GM12878 (cell line): Measurements from ENCODE around the gene PPP1R1B. TPM values are rescaled to one million over a fixed set of nuclear protein-coding genes. Genes with fewer than 3 reads are reported as not detected.

Experiments
- ATAC-seq: fragments of 200-7000 bp; cut with Tn5 transposase; 3 replicates; pipeline ENCODE4 v1.9.1; 2020; ENCODE audit warnings: mild to moderate bottlenecking, moderate library complexity
- BruUV-seq: library from RNA; stranded (reverse); fragments of 400-500 nt; replicated peaks from 2 replicates; lab custom pipeline; 2021; lab: Mats Ljungman, UMichigan
- CTCF ChIA-PET: fragments of 300-600 bp; sonication (Branson Sonifier 250); formaldehyde crosslinking; extraction: SDS; loops from one replicate; lab custom pipeline; 2021; ENCODE audit warnings: inconsistent platforms; lab: Yijun Ruan, JAX
- POLR2A ChIA-PET: fragments of 350-600 bp; formaldehyde crosslinking; extraction: SDS; loops from one replicate; lab custom pipeline; 2021; ENCODE audit warnings: inconsistent platforms; lab: Charles Lee
- RAD21 ChIA-PET: fragments of 300-600 bp; sonication (Branson Sonifier 250); formaldehyde crosslinking; loops from one replicate; lab custom pipeline; 2023; ENCODE audit warnings: antibody characterized with exemption; ENCODE audit not compliant: unreplicated experiment; lab: Charles Lee
- SMC1A ChIA-PET: fragments of 300-600 bp; sonication (Branson Sonifier 250); formaldehyde crosslinking; loops from one replicate; lab custom pipeline; 2023; ENCODE audit not compliant: unreplicated experiment, uncharacterized antibody; lab: Charles Lee
- DNase-seq: peaks from one replicate; pipeline ENCODE4 v3.0.0-alpha.2; 2011; ENCODE audit warnings: low read depth, low spot score
- FAIRE-seq: peaks from 3 replicates; lab custom pipeline; 2011; peaks lifted over from hg19 to GRCh38; lab: Jason Lieb, UNC
- H2AFZ ChIP-seq: 2 replicates; pipeline ENCODE4 v1.6.0; 2011; ENCODE audit warnings: low read depth, low read length, control low read depth; ENCODE audit not compliant: control insufficient read depth
- H3K27ac ChIP-seq: 2 replicates; pipeline ENCODE4 v1.5.1; 2011; ENCODE audit warnings: control low read depth; ENCODE audit not compliant: control insufficient read depth, insufficient read depth
- H3K27me3 ChIP-seq, 2 experiments: replicated peaks in 1 of 2; 2 replicates each; pipeline versions ENCODE4 v1.6.0 to v1.6.1; 2011; ENCODE audit warnings: low read length in 1 of 2; ENCODE audit not compliant: control insufficient read depth in 2 of 2, insufficient read depth in 2 of 2
- H3K36me3 ChIP-seq, 2 experiments: 2 replicates each; pipeline ENCODE4 v1.5.1; 2011; ENCODE audit warnings: low read length in 1 of 2; ENCODE audit not compliant: control insufficient read depth in 2 of 2, insufficient read depth in 2 of 2
- H3K4me1 ChIP-seq: 2 replicates; pipeline ENCODE4 v1.6.1; 2011; ENCODE audit warnings: mild to moderate bottlenecking, low read length, moderate library complexity, mixed read lengths; ENCODE audit not compliant: control insufficient read depth, insufficient read depth
- H3K4me2 ChIP-seq: 2 replicates; pipeline ENCODE4 v1.6.0; 2011; ENCODE audit warnings: control low read depth; ENCODE audit not compliant: control insufficient read depth, insufficient read depth
- H3K4me3 ChIP-seq: fragments of 200-600 bp; sonication (generic); 2 replicates; pipeline ENCODE4 v1.5.1; 2016
- H3K79me2 ChIP-seq: 2 replicates; pipeline ENCODE4 v1.6.0; 2011; ENCODE audit warnings: low read length; ENCODE audit not compliant: control insufficient read depth, insufficient read depth
- H3K9ac ChIP-seq: 2 replicates; pipeline ENCODE4 v1.8.0; 2011; ENCODE audit warnings: low read length, control low read depth, mixed read lengths; ENCODE audit not compliant: control insufficient read depth, insufficient read depth
- H3K9me3 ChIP-seq: replicated peaks from 3 replicates; pipeline ENCODE4 v1.5.1; 2011; ENCODE audit warnings: mild to moderate bottlenecking, low read length; ENCODE audit not compliant: control insufficient read depth, insufficient read depth
- H4K20me1 ChIP-seq: 2 replicates; pipeline ENCODE4 v1.6.0; 2011; ENCODE audit not compliant: control insufficient read depth, insufficient read depth
- ATF3 ChIP-seq: IDR thresholded peaks from 2 replicates; pipeline ENCODE4 v1.6.1; 2011; ENCODE audit warnings: low read depth, mild to moderate bottlenecking, low read length, moderate library complexity, borderline replicate concordance; ENCODE audit errors: extremely low read depth
- BCL11A ChIP-seq: IDR thresholded peaks from 2 replicates; pipeline ENCODE4 v1.6.1; 2011; ENCODE audit warnings: low read depth, low read length
- BCL3 ChIP-seq: IDR thresholded peaks from 2 replicates; pipeline ENCODE4 v1.6.1; 2011; ENCODE audit warnings: borderline replicate concordance, low read depth, mild to moderate bottlenecking, moderate library complexity, low read length; ENCODE audit not compliant: insufficient read depth, poor library complexity, severe bottlenecking
- BRCA1 ChIP-seq: IDR thresholded peaks from 2 replicates; pipeline ENCODE4 v1.6.1; 2011; ENCODE audit warnings: low read depth, low read length, improper control_type of control experiment
- CREB1 ChIP-seq: IDR thresholded peaks from 2 replicates; pipeline ENCODE4 v1.6.1; 2012; ENCODE audit warnings: low read depth, mild to moderate bottlenecking, inconsistent platforms
- HCFC1 ChIP-seq: fragments of 150-350 bp; IDR thresholded peaks from 2 replicates; pipeline ENCODE4 v1.6.1; 2014; ENCODE audit warnings: low read length
- NR2C1 ChIP-seq: fragments of 450-650 bp; IDR thresholded peaks from 2 replicates; pipeline ENCODE4 v1.6.1; 2017; ENCODE audit warnings: antibody characterized with exemption, mild to moderate bottlenecking, moderate library complexity
- POLR2AphosphoS2 ChIP-seq: IDR thresholded peaks from 2 replicates; pipeline ENCODE4 v1.6.1; 2011; ENCODE audit warnings: low read depth, mild to moderate bottlenecking, low read length, improper control_type of control experiment, moderate library complexity
- POU2F2 ChIP-seq: IDR thresholded peaks from 3 replicates; pipeline ENCODE4 v1.6.1; 2011; ENCODE audit warnings: low read depth, mild to moderate bottlenecking, low read length, borderline replicate concordance
- PRDM15 ChIP-seq: fragments of 450-650 bp; formaldehyde crosslinking; IDR thresholded peaks from 2 replicates; pipeline ENCODE4 v1.4.0; 2020; ENCODE audit warnings: mild to moderate bottlenecking, moderate library complexity
- RUNX3 ChIP-seq: IDR thresholded peaks from 2 replicates; pipeline ENCODE4 v1.6.1; 2012; ENCODE audit warnings: low read length, inconsistent platforms
- SIN3A ChIP-seq: IDR thresholded peaks from 2 replicates; pipeline ENCODE4 v1.6.1; 2012; ENCODE audit warnings: low read depth, low read length, improper control_type of control experiment
- YBX1 ChIP-seq: fragments of 450-650 bp; IDR thresholded peaks from 2 replicates; pipeline ENCODE4 v1.6.1; 2016; ENCODE audit warnings: antibody characterized with exemption
- WGBS: methylation state at CpG from one replicate; pipeline ENCODE4 v1.1.6; 2016; ENCODE audit warnings: low lambda C conversion rate; ENCODE audit not compliant: insufficient replicate concordance, insufficient coverage; ENCODE audit errors: missing lambda C conversion rate; 5-methylcytosine and 5-hydroxymethylcytosine counted together
- in situ Hi-C: fragments of 300-500 bp; cut with MboI; formaldehyde crosslinking; loops from 9 replicates; pipeline ENCODE4 v1.14.3; 2018; ENCODE audit warnings: mixed read lengths
- intact Hi-C: fragments of 100-400 bp; cut with micrococcal nuclease; formaldehyde crosslinking; loops from one replicate; pipeline ENCODE4 v1.14.2; 2022; ENCODE audit not compliant: unreplicated experiment
- polyA plus RNA-seq, 11 experiments: library from polyadenylated mRNA; depleted of rRNA in 4 of 11; unstranded in 6 of 11; stranded (reverse) in 5 of 11; fragments of >200 nt; fragmentation: Nextera tagmentation in 4 of 11; fragmentation: Illumina TruSeq in 1 of 11; extraction: Ambion mirVana in 4 of 11; extraction: Trizol in 1 of 11; gene quantifications; 1 replicate in 1 of 11; 2 replicates in 10 of 11; pipeline versions ENCODE4 v1.2.1 to v1.2.3, GENCODE V29; 2011 to 2016; ENCODE audit warnings: inconsistent platforms in 2 of 11, missing spikeins in 2 of 11, low read depth in 1 of 11
- total RNA-seq, 4 experiments: library from RNA; depleted of rRNA in 3 of 4; stranded (reverse); fragments of >200 nt in 3 of 4; fragmentation: Illumina TruSeq in 1 of 4; extraction: Trizol in 1 of 4; gene quantifications; 2 replicates each; pipeline versions ENCODE4 v1.2.1 to v1.2.3, GENCODE V29; 2013 to 2021
- TF ChIP-seq, protein P1 (sequence below): IDR thresholded peaks from 2 replicates; pipeline ENCODE4 v1.6.1; 2012; ENCODE audit warnings: low read depth, low read length, improper control_type of control experiment

The PPP1R1B gene
- total and polyA plus RNA-seq, 10 of the 15 experiments (the other 5 are each of a cell fraction or from before 2014, with no cell fraction given) = 0.08 TPM; not detected in 9

DNA sequence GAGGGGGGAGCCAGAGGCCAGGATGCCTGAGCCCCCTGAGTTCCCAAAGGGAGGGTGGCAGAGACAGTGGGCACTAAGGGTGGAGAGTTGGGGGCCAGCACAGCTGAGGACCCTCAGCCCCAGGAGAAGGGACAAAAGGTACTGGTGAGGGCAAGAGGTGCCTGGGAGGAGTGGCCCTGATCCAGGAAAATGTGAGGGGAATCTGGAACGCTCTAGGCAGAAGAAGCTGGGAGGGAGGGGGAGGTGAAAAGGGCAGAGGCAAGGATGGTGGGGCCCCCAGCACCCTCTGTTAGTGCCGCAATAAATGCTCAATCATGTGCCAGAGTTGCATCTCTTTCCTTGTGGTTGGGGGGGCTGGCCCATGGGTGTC, 39.5 kb downstream of the PPP1R1B start:
- Histone ChIP-seq H3K27me3 (peaks cover 4 to 6% of the 10 kb centered on the region in 2 experiments; a peak in 3 of 4 replicates), H3K4me3 (no peak overlapping the region), H3K79me2 (no peaks in the 10 kb centered on the region), H2AFZ (no peak overlapping the region), H4K20me1 (no peaks in the 10 kb centered on the region; the same call in 1 of the 2 replicates), H3K36me3 (peaks cover 0 to 9% of the 10 kb centered on the region in 2 experiments; a peak in 3 of 4 replicates), H3K4me2 (no peak overlapping the region), H3K9ac (no peak overlapping the region), H3K27ac (no peak overlapping the region), H3K4me1 (no peaks in the 10 kb centered on the region), H3K9me3 (no peaks in the 10 kb centered on the region)
- ATAC-seq (no peak), FAIRE-seq (no peak)
- POLR2A ChIA-PET = interaction anchor here (1.0 kb wide), 1 partner anchor 21 kb away, joined by 3 read pairs; the partner anchor contains the start of gene PGAP3
- 79% methylated on average over 2 of the region's 2 CpGs for WGBS
- RAD21 ChIA-PET = no interaction called here
- no TSS peak for BruUV-seq
- CTCF ChIA-PET = interaction anchor here (1.1 to 8.4 kb wide), 4 partner anchors 13 to 43 kb away, joined by 3 to 64 read pairs (median 4); no protein-coding TSS in a partner anchor
- intact Hi-C loops = no loop called here
- SMC1A ChIA-PET = no interaction called here
- in situ Hi-C loops = no loop called here
- TF ChIP-seq YBX1 (no peak), RUNX3 (no peak), SIN3A (no peak), PRDM15 (CRISPR knock-in tag) (no peak), BCL11A (no peak), CREB1 (no peak), BRCA1 (no peak), POU2F2 (no peak), POLR2AphosphoS2 (no peak), BCL3 (no peak), NR2C1 (no peak), HCFC1 (no peak), ATF3 (no peak)
- TF ChIP-seq, protein P1, sequence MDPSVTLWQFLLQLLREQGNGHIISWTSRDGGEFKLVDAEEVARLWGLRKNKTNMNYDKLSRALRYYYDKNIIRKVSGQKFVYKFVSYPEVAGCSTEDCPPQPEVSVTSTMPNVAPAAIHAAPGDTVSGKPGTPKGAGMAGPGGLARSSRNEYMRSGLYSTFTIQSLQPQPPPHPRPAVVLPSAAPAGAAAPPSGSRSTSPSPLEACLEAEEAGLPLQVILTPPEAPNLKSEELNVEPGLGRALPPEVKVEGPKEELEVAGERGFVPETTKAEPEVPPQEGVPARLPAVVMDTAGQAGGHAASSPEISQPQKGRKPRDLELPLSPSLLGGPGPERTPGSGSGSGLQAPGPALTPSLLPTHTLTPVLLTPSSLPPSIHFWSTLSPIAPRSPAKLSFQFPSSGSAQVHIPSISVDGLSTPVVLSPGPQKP = no peak
- TF ChIP-seq, all 136 proteins: peak for 0
- no peak for DNase-seq
